Stimulated activated CD4-positive, alpha-beta T cell treated with anti-CD3 and anti-CD28 coated beads, Interleukin-15, amount 100 ng/mL, for 48 hours (primary cell): ENCODE measurements around the gene CHL1.
"Not testable (repeated sequence)": the region's sequence is repeated elsewhere in the genome, so short reads cannot be mapped to it uniquely, and the experiment has no call there.

Experiments
- DNase-seq, 2 donors: peaks; one replicate each; pipeline ENCODE4 v3.0.0-alpha.2; 2020; ENCODE audit warnings: low read depth in 2 of 2

Gene CHL1

GRCh38 chr3:331881-332280, 135.3 kb downstream of the CHL1 start:
- no peak for DNase-seq

GRCh38 chr3:332701-333100, 136.1 kb downstream of the CHL1 start:
- no peak for DNase-seq

- DNase-seq: no peak
Observed at GRCh38 chr3:335240-335639, 138.7 kb downstream of the CHL1 start.

- no peak for DNase-seq
Observed at GRCh38 chr3:339351-339750, 142.8 kb downstream of the CHL1 start.

- no peak for DNase-seq
Observed at GRCh38 chr3:341998-342397, 145.4 kb downstream of the CHL1 start.

- no peak for DNase-seq
Observed at GRCh38 chr3:346186-346585, 149.6 kb downstream of the CHL1 start.

- DNase-seq: no peak
Observed at GRCh38 chr3:347581-347980, 151.0 kb downstream of the CHL1 start.

- DNase-seq: no peak
Observed at GRCh38 chr3:350871-351371, 154.4 kb downstream of the CHL1 start.

GRCh38 chr3:352599-352998, 156.0 kb downstream of the CHL1 start:
- no peak for DNase-seq

GRCh38 chr3:353191-353739, 156.7 kb downstream of the CHL1 start:
- DNase-seq: no peak

GRCh38 chr3:354432-354831, 157.9 kb downstream of the CHL1 start:
- no peak for DNase-seq

- DNase-seq: no peak
Observed at GRCh38 chr3:355622-356021, 159.1 kb downstream of the CHL1 start.

GRCh38 chr3:356952-357351, 160.4 kb downstream of the CHL1 start:
- DNase-seq: no peak

GRCh38 chr3:359672-360071, 163.1 kb downstream of the CHL1 start:
- DNase-seq: no peak

- no peak for DNase-seq
Observed at GRCh38 chr3:362681-363338, 166.2 kb downstream of the CHL1 start.

- DNase-seq: no peak
Observed at GRCh38 chr3:364287-364686, 167.7 kb downstream of the CHL1 start.

GRCh38 chr3:365268-365667, 168.7 kb downstream of the CHL1 start:
- DNase-seq: no peak

- not testable (repeated sequence) for DNase-seq
Observed at GRCh38 chr3:366253-366652, 169.7 kb downstream of the CHL1 start.

- no peak for DNase-seq
Observed at GRCh38 chr3:373193-373779, 176.7 kb downstream of the CHL1 start.

- DNase-seq: no peak
Observed at GRCh38 chr3:374459-374858, 177.9 kb downstream of the CHL1 start.

- DNase-seq: no peak
Observed at GRCh38 chr3:377158-377561, 180.6 kb downstream of the CHL1 start.

- DNase-seq: no peak
Observed at GRCh38 chr3:380801-381200, 184.2 kb downstream of the CHL1 start.

GRCh38 chr3:385151-385550, 188.6 kb downstream of the CHL1 start:
- DNase-seq: no peak
